ENCODE results near the gene ARHGAP6.

Gene ARHGAP6

GRCh38 chrX:11264925-11265324 is 400.8 kb downstream of the ARHGAP6 start:
- no peak overlapping the region for H3K9ac ChIP-seq (ENCODE audit: low read length in 5 of 5)
- peak overlapping the region; percentile 38 for H3K27ac ChIP-seq (ENCODE audit: low read depth, low read length)
- H3K27me3 ChIP-seq (ENCODE audit: control insufficient read depth in 5 of 5, insufficient read depth in 4 of 5, low read length in 5 of 5), result peaks cover 0 to 12% (median 10%) of the 10 kb centered on the region in 5 donors

GRCh38 chrX:11261260-11261659 is 404.5 kb downstream of the ARHGAP6 start:
- H3K9ac ChIP-seq (ENCODE audit: low read length in 5 of 5), result no peak overlapping the region
- no peak overlapping the region for H3K27ac ChIP-seq (ENCODE audit: low read depth, low read length)
- H3K36me3 ChIP-seq (ENCODE audit: control insufficient read depth in 5 of 5, insufficient read depth in 5 of 5, low read length in 5 of 5), result no peaks in the 10 kb centered on the region
- H3K27me3 ChIP-seq (ENCODE audit: control insufficient read depth in 5 of 5, insufficient read depth in 4 of 5, low read length in 5 of 5), result peaks cover 0 to 10% (median 6%) of the 10 kb centered on the region in 5 donors
- no peaks in the 10 kb centered on the region for H3K9me3 ChIP-seq (ENCODE audit: control insufficient read depth in 5 of 5, low read length in 5 of 5)
- no peak overlapping the region for H3K4me3 ChIP-seq (ENCODE audit: low read depth in 1 of 5, low read length in 5 of 5)
- H3K4me1 ChIP-seq (ENCODE audit: control insufficient read depth in 5 of 5, insufficient read depth in 5 of 5, low read length in 5 of 5), result peaks cover 0 to 4% (median 0%) of the 10 kb centered on the region in 5 donors

More at GRCh38 chrX:11264925-11265324, 400.8 kb downstream of the ARHGAP6 start:
- Histone ChIP-seq H3K9me3 (ENCODE audit: control insufficient read depth in 5 of 5, low read length in 5 of 5) (no peaks in the 10 kb centered on the region), H3K4me3 (ENCODE audit: low read depth in 1 of 5, low read length in 5 of 5) (peak overlapping the region in 1 of 5 donors; percentile 36), H3K4me1 (ENCODE audit: control insufficient read depth in 5 of 5, insufficient read depth in 5 of 5, low read length in 5 of 5) (peaks cover 0 to 4% (median 0%) of the 10 kb centered on the region in 5 donors), H3K36me3 (ENCODE audit: control insufficient read depth in 5 of 5, insufficient read depth in 5 of 5, low read length in 5 of 5) (no peaks in the 10 kb centered on the region)

GRCh38 chrX:11259437-11259836 is 406.3 kb downstream of the ARHGAP6 start:
- Histone ChIP-seq H3K27me3 (ENCODE audit: control insufficient read depth in 5 of 5, insufficient read depth in 4 of 5, low read length in 5 of 5) (peaks cover 0 to 10% (median 4%) of the 10 kb centered on the region in 5 donors), H3K4me3 (ENCODE audit: low read depth in 1 of 5, low read length in 5 of 5) (no peak overlapping the region), H3K9me3 (ENCODE audit: control insufficient read depth in 5 of 5, low read length in 5 of 5) (no peaks in the 10 kb centered on the region), H3K4me1 (ENCODE audit: control insufficient read depth in 5 of 5, insufficient read depth in 5 of 5, low read length in 5 of 5) (no peaks in the 10 kb centered on the region), H3K9ac (ENCODE audit: low read length in 5 of 5) (no peak overlapping the region), H3K36me3 (ENCODE audit: control insufficient read depth in 5 of 5, insufficient read depth in 5 of 5, low read length in 5 of 5) (no peaks in the 10 kb centered on the region), H3K27ac (ENCODE audit: low read depth, low read length) (no peak overlapping the region)

- H3K27ac ChIP-seq (ENCODE audit: low read depth, low read length), result no peak overlapping the region
- H3K27me3 ChIP-seq (ENCODE audit: control insufficient read depth in 5 of 5, insufficient read depth in 4 of 5, low read length in 5 of 5), result peaks cover 0 to 10% (median 4%) of the 10 kb centered on the region in 5 donors
- no peak overlapping the region for H3K9ac ChIP-seq (ENCODE audit: low read length in 5 of 5)
- H3K36me3 ChIP-seq (ENCODE audit: control insufficient read depth in 5 of 5, insufficient read depth in 5 of 5, low read length in 5 of 5), result no peaks in the 10 kb centered on the region
- H3K4me3 ChIP-seq (ENCODE audit: low read depth in 1 of 5, low read length in 5 of 5), result no peak overlapping the region
- H3K9me3 ChIP-seq (ENCODE audit: control insufficient read depth in 5 of 5, low read length in 5 of 5), result no peaks in the 10 kb centered on the region
- H3K4me1 ChIP-seq (ENCODE audit: control insufficient read depth in 5 of 5, insufficient read depth in 5 of 5, low read length in 5 of 5), result no peaks in the 10 kb centered on the region
Observed at GRCh38 chrX:11257711-11258110, 408.0 kb downstream of the ARHGAP6 start.

- no peak overlapping the region for H3K9ac ChIP-seq (ENCODE audit: low read length in 5 of 5)
- H3K9me3 ChIP-seq (ENCODE audit: control insufficient read depth in 5 of 5, low read length in 5 of 5), result no peaks in the 10 kb centered on the region
- H3K27me3 ChIP-seq (ENCODE audit: control insufficient read depth in 5 of 5, insufficient read depth in 4 of 5, low read length in 5 of 5), result peaks cover 0 to 10% (median 4%) of the 10 kb centered on the region in 5 donors
- H3K36me3 ChIP-seq (ENCODE audit: control insufficient read depth in 5 of 5, insufficient read depth in 5 of 5, low read length in 5 of 5), result no peaks in the 10 kb centered on the region
- H3K4me3 ChIP-seq (ENCODE audit: low read depth in 1 of 5, low read length in 5 of 5), result no peak overlapping the region
- no peaks in the 10 kb centered on the region for H3K4me1 ChIP-seq (ENCODE audit: control insufficient read depth in 5 of 5, insufficient read depth in 5 of 5, low read length in 5 of 5)
- no peak overlapping the region for H3K27ac ChIP-seq (ENCODE audit: low read depth, low read length)
Observed at GRCh38 chrX:11257290-11257689, 408.4 kb downstream of the ARHGAP6 start.

GRCh38 chrX:11254417-11255109 is 411.2 kb downstream of the ARHGAP6 start:
- Histone ChIP-seq H3K9ac (ENCODE audit: low read length in 5 of 5) (no peak overlapping the region), H3K4me3 (ENCODE audit: low read depth in 1 of 5, low read length in 5 of 5) (no peak overlapping the region), H3K36me3 (ENCODE audit: control insufficient read depth in 5 of 5, insufficient read depth in 5 of 5, low read length in 5 of 5) (no peaks in the 10 kb centered on the region), H3K4me1 (ENCODE audit: control insufficient read depth in 5 of 5, insufficient read depth in 5 of 5, low read length in 5 of 5) (no peaks in the 10 kb centered on the region), H3K9me3 (ENCODE audit: control insufficient read depth in 5 of 5, low read length in 5 of 5) (peaks cover 0 to 3% (median 0%) of the 10 kb centered on the region in 5 donors), H3K27me3 (ENCODE audit: control insufficient read depth in 5 of 5, insufficient read depth in 4 of 5, low read length in 5 of 5) (peaks cover 0 to 3% (median 0%) of the 10 kb centered on the region in 5 donors), H3K27ac (ENCODE audit: low read depth, low read length) (no peak overlapping the region)

GRCh38 chrX:11244636-11245035 is 421.1 kb downstream of the ARHGAP6 start:
- Histone ChIP-seq H3K27me3 (ENCODE audit: control insufficient read depth in 5 of 5, insufficient read depth in 4 of 5, low read length in 5 of 5) (peaks cover 0 to 2% (median 0%) of the 10 kb centered on the region in 5 donors), H3K36me3 (ENCODE audit: control insufficient read depth in 5 of 5, insufficient read depth in 5 of 5, low read length in 5 of 5) (no peaks in the 10 kb centered on the region), H3K4me3 (ENCODE audit: low read depth in 1 of 5, low read length in 5 of 5) (no peak overlapping the region), H3K9ac (ENCODE audit: low read length in 5 of 5) (no peak overlapping the region), H3K9me3 (ENCODE audit: control insufficient read depth in 5 of 5, low read length in 5 of 5) (no peaks in the 10 kb centered on the region), H3K4me1 (ENCODE audit: control insufficient read depth in 5 of 5, insufficient read depth in 5 of 5, low read length in 5 of 5) (peaks cover 0 to 13% (median 5%) of the 10 kb centered on the region in 5 donors), H3K27ac (ENCODE audit: low read depth, low read length) (no peak overlapping the region)

GRCh38 chrX:11242704-11243103 is 423.0 kb downstream of the ARHGAP6 start:
- H3K9ac ChIP-seq (ENCODE audit: low read length in 5 of 5), result no peak overlapping the region
- H3K27ac ChIP-seq (ENCODE audit: low read depth, low read length), result no peak overlapping the region
- no peaks in the 10 kb centered on the region for H3K36me3 ChIP-seq (ENCODE audit: control insufficient read depth in 5 of 5, insufficient read depth in 5 of 5, low read length in 5 of 5)
- no peak overlapping the region for H3K4me3 ChIP-seq (ENCODE audit: low read depth in 1 of 5, low read length in 5 of 5)
- no peaks in the 10 kb centered on the region for H3K9me3 ChIP-seq (ENCODE audit: control insufficient read depth in 5 of 5, low read length in 5 of 5)
- H3K4me1 ChIP-seq (ENCODE audit: control insufficient read depth in 5 of 5, insufficient read depth in 5 of 5, low read length in 5 of 5), result peaks cover 0 to 13% (median 5%) of the 10 kb centered on the region in 5 donors
- H3K27me3 ChIP-seq (ENCODE audit: control insufficient read depth in 5 of 5, insufficient read depth in 4 of 5, low read length in 5 of 5), result peaks cover 0 to 2% (median 0%) of the 10 kb centered on the region in 5 donors

- Histone ChIP-seq H3K9ac (ENCODE audit: low read length in 5 of 5) (no peak overlapping the region), H3K4me3 (ENCODE audit: low read depth in 1 of 5, low read length in 5 of 5) (no peak overlapping the region), H3K9me3 (ENCODE audit: control insufficient read depth in 5 of 5, low read length in 5 of 5) (no peaks in the 10 kb centered on the region), H3K27me3 (ENCODE audit: control insufficient read depth in 5 of 5, insufficient read depth in 4 of 5, low read length in 5 of 5) (peaks cover 0 to 3% (median 2%) of the 10 kb centered on the region in 5 donors), H3K27ac (ENCODE audit: low read depth, low read length) (no peak overlapping the region), H3K4me1 (ENCODE audit: control insufficient read depth in 5 of 5, insufficient read depth in 5 of 5, low read length in 5 of 5) (peaks cover 0 to 13% (median 5%) of the 10 kb centered on the region in 5 donors), H3K36me3 (ENCODE audit: control insufficient read depth in 5 of 5, insufficient read depth in 5 of 5, low read length in 5 of 5) (no peaks in the 10 kb centered on the region)
Observed at GRCh38 chrX:11241720-11242119, 424.0 kb downstream of the ARHGAP6 start.

- H3K4me3 ChIP-seq (ENCODE audit: low read depth in 1 of 5, low read length in 5 of 5), result no peak overlapping the region
Observed at GRCh38 chrX:11239230-11239629, 426.5 kb downstream of the ARHGAP6 start.

More at GRCh38 chrX:11239230-11239629, 426.5 kb downstream of the ARHGAP6 start:
- H3K9ac ChIP-seq (ENCODE audit: low read length in 5 of 5), result no peak overlapping the region
- peaks cover 0 to 3% (median 0%) of the 10 kb centered on the region in 5 donors for H3K27me3 ChIP-seq (ENCODE audit: control insufficient read depth in 5 of 5, insufficient read depth in 4 of 5, low read length in 5 of 5)
- H3K27ac ChIP-seq (ENCODE audit: low read depth, low read length), result no peak overlapping the region
- no peaks in the 10 kb centered on the region for H3K9me3 ChIP-seq (ENCODE audit: control insufficient read depth in 5 of 5, low read length in 5 of 5)
- peaks cover 0 to 13% (median 0%) of the 10 kb centered on the region in 5 donors for H3K4me1 ChIP-seq (ENCODE audit: control insufficient read depth in 5 of 5, insufficient read depth in 5 of 5, low read length in 5 of 5)
- no peaks in the 10 kb centered on the region for H3K36me3 ChIP-seq (ENCODE audit: control insufficient read depth in 5 of 5, insufficient read depth in 5 of 5, low read length in 5 of 5)
